WTC11 (cell line): ENCODE results near the gene NRN1L. TPM values are rescaled to one million over a fixed set of nuclear protein-coding genes. Genes with fewer than 3 reads are reported as not detected.

ENCODE experiments used
- ATAC-seq: fragments of 200-7000 bp; cut with Tn5 transposase; 2 replicates; pipeline ENCODE4 v1.10.0; 2021; ENCODE audit warnings: mild to moderate bottlenecking, moderate library complexity
- CTCF ChIA-PET: fragments of 300-600 bp; sonication (Branson Sonifier 250); formaldehyde crosslinking; loops from one replicate; lab custom pipeline; 2021; ENCODE audit warnings: antibody characterized with exemption; lab: Charles Lee
- POLR2A ChIA-PET: fragments of 350-600 bp; sonication (Branson Sonifier 250); formaldehyde crosslinking; loops from one replicate; lab custom pipeline; 2021; ENCODE audit warnings: antibody characterized with exemption; lab: Charles Lee
- DNase-seq: peaks from one replicate; pipeline ENCODE4 v3.0.0; 2021; ENCODE audit warnings: low spot score
- H3K27ac Mint-ChIP-seq: 2 replicates; pipeline ENCODE4 v1.8.0; 2021; ENCODE audit warnings: mixed read lengths
- H3K27me3 Mint-ChIP-seq: 2 replicates; pipeline ENCODE4 v1.8.0; 2021; ENCODE audit warnings: low read depth, mild to moderate bottlenecking, moderate library complexity, mixed read lengths
- H3K36me3 Mint-ChIP-seq: 2 replicates; pipeline ENCODE4 v1.8.0; 2021; ENCODE audit warnings: mixed read lengths
- H3K4me1 Mint-ChIP-seq: 2 replicates; pipeline ENCODE4 v1.8.0; 2022; ENCODE audit warnings: mixed read lengths
- H3K4me3 Mint-ChIP-seq: 2 replicates; pipeline ENCODE4 v1.8.0; 2021; ENCODE audit warnings: mild to moderate bottlenecking, moderate library complexity, mixed read lengths
- H3K9me3 Mint-ChIP-seq: 2 replicates; pipeline ENCODE4 v1.8.0; 2021; ENCODE audit warnings: mixed read lengths
- CDX4 ChIP-seq: fragments of 250-450 bp; sonication (Bioruptor Pico); IDR thresholded peaks from 2 replicates; pipeline ENCODE4 v1.9.0; 2021; ENCODE audit warnings: moderate library complexity, mild to moderate bottlenecking, inconsistent platforms, borderline replicate concordance
- ELF4 ChIP-seq: sonication (generic); formaldehyde crosslinking; IDR thresholded peaks from 2 replicates; pipeline ENCODE4 v1.8.1; 2022; ENCODE audit warnings: low read depth, mild to moderate bottlenecking, moderate library complexity, missing genetic modification reagents
- GABPB1 ChIP-seq: sonication (generic); formaldehyde crosslinking; IDR thresholded peaks from 2 replicates; pipeline ENCODE4 v1.8.1; 2023; ENCODE audit warnings: mild to moderate bottlenecking, missing genetic modification reagents
- MAX ChIP-seq: sonication (generic); formaldehyde crosslinking; IDR thresholded peaks from 2 replicates; pipeline ENCODE4 v1.8.0; 2022; ENCODE audit warnings: mild to moderate bottlenecking, missing genetic modification reagents
- NR1H2 ChIP-seq: sonication (generic); formaldehyde crosslinking; IDR thresholded peaks from 2 replicates; pipeline ENCODE4 v1.9.0; 2021; ENCODE audit warnings: mild to moderate bottlenecking, moderate library complexity, missing genetic modification reagents
- NR2C2 ChIP-seq: sonication (generic); formaldehyde crosslinking; IDR thresholded peaks from 2 replicates; pipeline ENCODE4 v1.8.0; 2022; ENCODE audit warnings: mild to moderate bottlenecking, missing genetic modification reagents
- PRDM15 ChIP-seq: sonication (generic); formaldehyde crosslinking; IDR thresholded peaks from 2 replicates; pipeline ENCODE4 v1.8.0; 2022; ENCODE audit warnings: missing genetic modification reagents
- PREB ChIP-seq: sonication (generic); formaldehyde crosslinking; IDR thresholded peaks from 2 replicates; pipeline ENCODE4 v1.8.1; 2022; ENCODE audit warnings: mild to moderate bottlenecking, missing genetic modification reagents, moderate library complexity, borderline replicate concordance
- SOX15 ChIP-seq: fragments of 250-450 bp; sonication (Bioruptor Pico); IDR thresholded peaks from 2 replicates; pipeline ENCODE4 v1.9.0; 2021; ENCODE audit warnings: mild to moderate bottlenecking
- USF1 ChIP-seq: sonication (generic); formaldehyde crosslinking; IDR thresholded peaks from 2 replicates; pipeline ENCODE4 v1.8.0; 2022; ENCODE audit warnings: mild to moderate bottlenecking, missing genetic modification reagents
- ZMAT4 ChIP-seq: fragments of 250-450 bp; sonication (Bioruptor Pico); IDR thresholded peaks from 2 replicates; pipeline ENCODE4 v1.9.0; 2021; ENCODE audit warnings: mild to moderate bottlenecking
- ZNF138 ChIP-seq: sonication (generic); formaldehyde crosslinking; conservative IDR thresholded peaks from 2 replicates; pipeline ENCODE4 v1.8.1; 2022; ENCODE audit warnings: mild to moderate bottlenecking, moderate library complexity, missing genetic modification reagents
- ZNF396 ChIP-seq: fragments of 250-450 bp; sonication (Bioruptor Pico); IDR thresholded peaks from 2 replicates; pipeline ENCODE4 v1.8.0; 2021; ENCODE audit warnings: mild to moderate bottlenecking, moderate library complexity, borderline replicate concordance
- ZNF671 ChIP-seq: fragments of 250-450 bp; sonication (Bioruptor Pico); IDR thresholded peaks from 2 replicates; pipeline ENCODE4 v1.8.0; 2021; ENCODE audit warnings: mild to moderate bottlenecking
- total RNA-seq: library from RNA; stranded (reverse); gene quantifications from 3 replicates; pipeline ENCODE4 v1.2.3, GENCODE V29; 2021

Gene NRN1L
- total RNA-seq, 1 experiment from 2014 or later: 12.4 TPM

GRCh38 chr16:67907397-67908180 lies 22.9 kb downstream of the NRN1L start:
- H3K36me3 Mint-ChIP-seq: peaks cover 25% of the 10 kb centered on the region
- ATAC-seq (peak; percentile 49), DNase-seq (no peak)
- CTCF ChIA-PET: interaction anchor here (1.0 to 1.3 kb wide), 3 partner anchors 21 to 87 kb away, joined by 3 read pairs; no protein-coding TSS in a partner anchor
- H3K9me3 Mint-ChIP-seq: no peaks in the 10 kb centered on the region
- POLR2A ChIA-PET: no interaction called here
- H3K4me1 Mint-ChIP-seq: no peaks in the 10 kb centered on the region
- H3K4me3 Mint-ChIP-seq: no peak overlapping the region
- H3K27ac Mint-ChIP-seq: peak overlapping the region; percentile 71; the same call in 1 of the 2 replicates
- H3K27me3 Mint-ChIP-seq: no peaks in the 10 kb centered on the region
- TF ChIP-seq ZNF138 (CRISPR knock-in tag): no peak
- no peak for TF ChIP-seq GABPB1 (CRISPR knock-in tag)
- no peak for TF ChIP-seq ZNF671 (CRISPR knock-in tag)
- TF ChIP-seq, all 79 proteins: peak for 0

GRCh38 chr16:67909056-67909742 lies 24.5 kb downstream of the NRN1L start:
- Mint-ChIP-seq H3K4me3 (no peak overlapping the region), H3K27ac (no peak overlapping the region), H3K4me1 (peaks cover 6% of the 10 kb centered on the region), H3K9me3 (no peaks in the 10 kb centered on the region), H3K36me3 (peaks cover 17% of the 10 kb centered on the region), H3K27me3 (no peaks in the 10 kb centered on the region)
- DNase-seq (no peak), ATAC-seq (no peak)
- no peak for TF ChIP-seq MAX (CRISPR knock-in tag)
- no peak for TF ChIP-seq PRDM15 (CRISPR knock-in tag)
- TF ChIP-seq ZNF138 (CRISPR knock-in tag): no peak
- no peak for TF ChIP-seq ZMAT4 (CRISPR knock-in tag)
- no peak for TF ChIP-seq ZNF396 (CRISPR knock-in tag)
- TF ChIP-seq ELF4 (CRISPR knock-in tag): no peak
- TF ChIP-seq PREB (CRISPR knock-in tag): no peak
- no peak for TF ChIP-seq USF1
- TF ChIP-seq NR2C2: no peak
- TF ChIP-seq SOX15 (CRISPR knock-in tag): no peak
- TF ChIP-seq NR1H2 (CRISPR knock-in tag): no peak
- TF ChIP-seq CDX4 (CRISPR knock-in tag): no peak
- CTCF ChIA-PET: interaction anchor here (0.6 to 1.4 kb wide), 5 partner anchors 26 to 235 kb away, joined by 3 to 7 read pairs (median 4); no protein-coding TSS in a partner anchor
- POLR2A ChIA-PET: no interaction called here
